Measurements from ENCODE around the gene DAD1.

GRCh38 chr14:22589096-22589839, at the start of gene DAD1:
- TF ChIP-seq, protein P1, sequence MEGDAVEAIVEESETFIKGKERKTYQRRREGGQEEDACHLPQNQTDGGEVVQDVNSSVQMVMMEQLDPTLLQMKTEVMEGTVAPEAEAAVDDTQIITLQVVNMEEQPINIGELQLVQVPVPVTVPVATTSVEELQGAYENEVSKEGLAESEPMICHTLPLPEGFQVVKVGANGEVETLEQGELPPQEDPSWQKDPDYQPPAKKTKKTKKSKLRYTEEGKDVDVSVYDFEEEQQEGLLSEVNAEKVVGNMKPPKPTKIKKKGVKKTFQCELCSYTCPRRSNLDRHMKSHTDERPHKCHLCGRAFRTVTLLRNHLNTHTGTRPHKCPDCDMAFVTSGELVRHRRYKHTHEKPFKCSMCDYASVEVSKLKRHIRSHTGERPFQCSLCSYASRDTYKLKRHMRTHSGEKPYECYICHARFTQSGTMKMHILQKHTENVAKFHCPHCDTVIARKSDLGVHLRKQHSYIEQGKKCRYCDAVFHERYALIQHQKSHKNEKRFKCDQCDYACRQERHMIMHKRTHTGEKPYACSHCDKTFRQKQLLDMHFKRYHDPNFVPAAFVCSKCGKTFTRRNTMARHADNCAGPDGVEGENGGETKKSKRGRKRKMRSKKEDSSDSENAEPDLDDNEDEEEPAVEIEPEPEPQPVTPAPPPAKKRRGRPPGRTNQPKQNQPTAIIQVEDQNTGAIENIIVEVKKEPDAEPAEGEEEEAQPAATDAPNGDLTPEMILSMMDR (IDR thresholded peaks at IDR 0.05) = no peak; the same call in 1 of the 2 replicates
- TF ChIP-seq ZFX (IDR thresholded peaks at IDR 0.05; ENCODE audit: borderline replicate concordance) = no peak

All from 22Rv1 (cell line).